Dermis microvascular lymphatic vessel endothelial cell (primary cell): Measurements from ENCODE around the gene PNPLA2. TPM values are rescaled to one million over a fixed set of nuclear protein-coding genes. Genes with fewer than 3 reads are reported as not detected.

Experiments
- DNase-seq, 2 donors: peaks; one replicate each; pipeline versions ENCODE4 v3.0.0 to v3.0.0-alpha.2; 2010; ENCODE audit warnings: low read depth in 2 of 2
- total RNA-seq: library from RNA; depleted of rRNA; stranded (reverse); fragments of >200 nt; gene quantifications from 2 replicates; pipeline ENCODE4 v1.2.1, GENCODE V29; 2014

The PNPLA2 gene
- total RNA-seq, result 29.5 and 63.3 TPM in 2 replicates

- no peak for DNase-seq
Measured at GRCh38 chr11:818396-819128, at the start of gene PNPLA2. Gene PNPLA2, plus strand, starts transcription at chr11:818914. Its CDS starts 805 bp downstream, at chr11:819719.

- DNase-seq, result no peak
Measured at GRCh38 chr11:769887-770641, 48.6 kb upstream of the PNPLA2 start.

GRCh38 chr11:770642-771616 lies 47.8 kb upstream of the PNPLA2 start:
- DNase-seq, result no peak

GRCh38 chr11:771617-772204 lies 47.0 kb upstream of the PNPLA2 start:
- DNase-seq, result no peak

- DNase-seq, result no peak
Measured at GRCh38 chr11:772429-773390, 46.0 kb upstream of the PNPLA2 start.

- DNase-seq, result no peak
Measured at GRCh38 chr11:773425-773824, 45.3 kb upstream of the PNPLA2 start.

GRCh38 chr11:773830-774229 lies 44.9 kb upstream of the PNPLA2 start:
- no peak for DNase-seq

- peak in 1 of 2 donors; percentile 48 for DNase-seq
Measured at GRCh38 chr11:774873-775592, 43.7 kb upstream of the PNPLA2 start.

GRCh38 chr11:776263-776560 lies 42.5 kb upstream of the PNPLA2 start:
- DNase-seq, result no peak

- peak in 1 of 2 donors; percentile 40 for DNase-seq
Measured at GRCh38 chr11:776561-777287, 42.0 kb upstream of the PNPLA2 start.

GRCh38 chr11:777288-778255 lies 41.1 kb upstream of the PNPLA2 start, which contains the start of gene GATD1:
Gene GATD1, minus strand, starts transcription at chr11:777487. Its CDS starts 25 bp downstream, at chr11:777462.
- DNase-seq, result peak; percentile 59 to 86

GRCh38 chr11:778976-779954 lies 39.4 kb upstream of the PNPLA2 start:
- DNase-seq, result no peak

GRCh38 chr11:779955-780532 lies 38.7 kb upstream of the PNPLA2 start:
- no peak for DNase-seq

- no peak for DNase-seq
Measured at GRCh38 chr11:782264-783174, 36.2 kb upstream of the PNPLA2 start.

- DNase-seq, result peak; percentile 43 to 84
Measured at GRCh38 chr11:783581-784015, 35.1 kb upstream of the PNPLA2 start.
